K562 (cell line): ENCODE measurements around the gene DDR1. TPM values are rescaled to one million over a fixed set of nuclear protein-coding genes. Genes with fewer than 3 reads are reported as not detected.

Source experiments
- BRD9 ChIP-seq: fragments of 450-650 bp; IDR thresholded peaks from 2 replicates; pipeline ENCODE4 v1.6.1; 2018; ENCODE audit warnings: low read depth; ENCODE audit not compliant: partially characterized antibody
- CHD7 ChIP-seq: fragments of 200-600 bp; sonication (generic); IDR thresholded peaks from one replicate; pipeline ENCODE4 v1.6.1; 2012; ENCODE audit warnings: mild to moderate bottlenecking, low read depth, low read length, inconsistent platforms
- DMBX1 ChIP-seq: fragments of 250-450 bp; sonication (Bioruptor Pico); IDR thresholded peaks from 2 replicates; pipeline ENCODE4 v1.8.0; 2022; ENCODE audit warnings: inconsistent platforms, mild to moderate bottlenecking, moderate library complexity, borderline replicate concordance
- ESRRA ChIP-seq: fragments of 450-650 bp; IDR thresholded peaks from 2 replicates; pipeline ENCODE4 v1.6.1; 2014; ENCODE audit warnings: low read depth, mild to moderate bottlenecking, moderate library complexity, borderline replicate concordance
- MAZ ChIP-seq, 2 experiments: fragments of 450-650 bp in 1 of 2; sonication (generic) in 1 of 2; formaldehyde crosslinking; IDR thresholded peaks in 1 of 2; conservative IDR thresholded peaks in 1 of 2; 2 replicates each; pipeline versions ENCODE4 v1.4.0 to v1.5.0; 2020; ENCODE audit warnings: mild to moderate bottlenecking in 1 of 2, missing genetic modification reagents in 1 of 2
- SPI1 ChIP-seq: IDR thresholded peaks from 2 replicates; pipeline ENCODE4 v1.6.1; 2011; ENCODE audit warnings: low read depth, low read length, control low read depth, borderline replicate concordance
- polyA plus RNA-seq, 8 experiments: library from polyadenylated mRNA; depleted of rRNA in 4 of 8; stranded (reverse) in 5 of 8; unstranded in 3 of 8; fragments of >200 nt; fragmentation: Nextera tagmentation in 2 of 8; fragmentation: Illumina TruSeq in 1 of 8; extraction: Ambion mirVana in 2 of 8; extraction: Trizol in 1 of 8; gene quantifications; 2 replicates each; pipeline versions ENCODE4 v1.2.1 to v1.2.3, GENCODE V29; 2011 to 2014; ENCODE audit warnings: inconsistent platforms in 1 of 8, missing spikeins in 1 of 8
- total RNA-seq, 7 experiments: library from RNA; depleted of rRNA in 6 of 7; stranded (reverse); fragments of >200 nt in 6 of 7; fragmentation: Illumina TruSeq in 2 of 7; extraction: Trizol in 2 of 7; gene quantifications; 2 replicates each; pipeline versions ENCODE4 v1.2.1 to v1.2.3, GENCODE V29; 2011 to 2021; ENCODE audit warnings: low replicate concordance in 1 of 7
- TF ChIP-seq, protein P1 (sequence below): sonication (generic); formaldehyde crosslinking; IDR thresholded peaks from 2 replicates; pipeline ENCODE4 v1.8.0; 2023; ENCODE audit warnings: mild to moderate bottlenecking, missing genetic modification reagents
- TF ChIP-seq, protein P2 (sequence below): IDR thresholded peaks from 2 replicates; pipeline ENCODE4 v1.6.1; 2016; ENCODE audit warnings: missing genetic modification characterization, missing compliant biosample characterization

The DDR1 gene
- total and polyA plus RNA-seq, 9 of the 15 experiments (the other 6 are each of a cell fraction or from before 2014, with no cell fraction given): 1.4 to 44.6 (median 12.2) TPM

- TF ChIP-seq SPI1 (no peak), MAZ (CRISPR knock-in tag; conservative IDR thresholded peaks at IDR 0.05 in 1 of 2, IDR thresholded peaks at IDR 0.05 in 1 of 2) (no peak), BRD9 (no peak), ESRRA (no peak), CHD7 (no peak), DMBX1 (CRISPR knock-in tag) (no peak)
- TF ChIP-seq, protein P1, sequence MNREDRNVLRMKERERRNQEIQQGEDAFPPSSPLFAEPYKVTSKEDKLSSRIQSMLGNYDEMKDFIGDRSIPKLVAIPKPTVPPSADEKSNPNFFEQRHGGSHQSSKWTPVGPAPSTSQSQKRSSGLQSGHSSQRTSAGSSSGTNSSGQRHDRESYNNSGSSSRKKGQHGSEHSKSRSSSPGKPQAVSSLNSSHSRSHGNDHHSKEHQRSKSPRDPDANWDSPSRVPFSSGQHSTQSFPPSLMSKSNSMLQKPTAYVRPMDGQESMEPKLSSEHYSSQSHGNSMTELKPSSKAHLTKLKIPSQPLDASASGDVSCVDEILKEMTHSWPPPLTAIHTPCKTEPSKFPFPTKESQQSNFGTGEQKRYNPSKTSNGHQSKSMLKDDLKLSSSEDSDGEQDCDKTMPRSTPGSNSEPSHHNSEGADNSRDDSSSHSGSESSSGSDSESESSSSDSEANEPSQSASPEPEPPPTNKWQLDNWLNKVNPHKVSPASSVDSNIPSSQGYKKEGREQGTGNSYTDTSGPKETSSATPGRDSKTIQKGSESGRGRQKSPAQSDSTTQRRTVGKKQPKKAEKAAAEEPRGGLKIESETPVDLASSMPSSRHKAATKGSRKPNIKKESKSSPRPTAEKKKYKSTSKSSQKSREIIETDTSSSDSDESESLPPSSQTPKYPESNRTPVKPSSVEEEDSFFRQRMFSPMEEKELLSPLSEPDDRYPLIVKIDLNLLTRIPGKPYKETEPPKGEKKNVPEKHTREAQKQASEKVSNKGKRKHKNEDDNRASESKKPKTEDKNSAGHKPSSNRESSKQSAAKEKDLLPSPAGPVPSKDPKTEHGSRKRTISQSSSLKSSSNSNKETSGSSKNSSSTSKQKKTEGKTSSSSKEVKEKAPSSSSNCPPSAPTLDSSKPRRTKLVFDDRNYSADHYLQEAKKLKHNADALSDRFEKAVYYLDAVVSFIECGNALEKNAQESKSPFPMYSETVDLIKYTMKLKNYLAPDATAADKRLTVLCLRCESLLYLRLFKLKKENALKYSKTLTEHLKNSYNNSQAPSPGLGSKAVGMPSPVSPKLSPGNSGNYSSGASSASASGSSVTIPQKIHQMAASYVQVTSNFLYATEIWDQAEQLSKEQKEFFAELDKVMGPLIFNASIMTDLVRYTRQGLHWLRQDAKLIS (CRISPR knock-in tag): no peak
- TF ChIP-seq, protein P2, sequence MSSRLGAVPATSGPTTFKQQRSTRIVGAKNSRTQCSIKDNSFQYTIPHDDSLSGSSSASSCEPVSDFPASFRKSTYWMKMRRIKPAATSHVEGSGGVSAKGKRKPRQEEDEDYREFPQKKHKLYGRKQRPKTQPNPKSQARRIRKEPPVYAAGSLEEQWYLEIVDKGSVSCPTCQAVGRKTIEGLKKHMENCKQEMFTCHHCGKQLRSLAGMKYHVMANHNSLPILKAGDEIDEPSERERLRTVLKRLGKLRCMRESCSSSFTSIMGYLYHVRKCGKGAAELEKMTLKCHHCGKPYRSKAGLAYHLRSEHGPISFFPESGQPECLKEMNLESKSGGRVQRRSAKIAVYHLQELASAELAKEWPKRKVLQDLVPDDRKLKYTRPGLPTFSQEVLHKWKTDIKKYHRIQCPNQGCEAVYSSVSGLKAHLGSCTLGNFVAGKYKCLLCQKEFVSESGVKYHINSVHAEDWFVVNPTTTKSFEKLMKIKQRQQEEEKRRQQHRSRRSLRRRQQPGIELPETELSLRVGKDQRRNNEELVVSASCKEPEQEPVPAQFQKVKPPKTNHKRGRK (tag): no peak
These were observed 28.6 kb downstream of the DDR1 start (continued) for GRCh38 chr6:30912746-30913520.
